HepG2 (cell line): ENCODE results near the gene C19orf73.
A peak's percentile ranks its signal among the peaks of the same experiment; 100 is the strongest.

Source experiments
- CHCHD3 ChIP-seq: sonication (generic); formaldehyde crosslinking; IDR thresholded peaks from 2 replicates; pipeline ENCODE4 v1.8.0; 2022; ENCODE audit warnings: mild to moderate bottlenecking, missing genetic modification reagents, moderate library complexity
- CREM ChIP-seq, 2 experiments: sonication (generic) in 1 of 2; formaldehyde crosslinking in 1 of 2; IDR thresholded peaks; 2 replicates each; pipeline versions ENCODE4 v1.4.0 to v1.6.1; 2016 to 2020; ENCODE audit warnings: antibody characterized with exemption in 1 of 2, mild to moderate bottlenecking in 1 of 2, missing genetic modification reagents in 1 of 2
- CTCF ChIP-seq: sonication (generic); formaldehyde crosslinking; IDR thresholded peaks from 2 replicates; pipeline ENCODE4 v1.5.0; 2020; ENCODE audit warnings: mild to moderate bottlenecking, missing genetic modification reagents, moderate library complexity
- EHMT2 ChIP-seq: fragments of 200-600 bp; sonication (generic); IDR thresholded peaks from 2 replicates; pipeline ENCODE4 v1.7.0; 2017; ENCODE audit warnings: antibody characterized with exemption, low read depth, low read length, borderline replicate concordance
- EZH2 ChIP-seq: conservative IDR thresholded peaks from 2 replicates; pipeline ENCODE4 v1.6.1; 2012; ENCODE audit warnings: mild to moderate bottlenecking, low read depth, low read length, moderate library complexity
- GATAD2A ChIP-seq: IDR thresholded peaks from 2 replicates; pipeline ENCODE4 v1.6.1; 2016
- SETDB1 ChIP-seq: sonication (generic); formaldehyde crosslinking; IDR thresholded peaks from 2 replicates; pipeline ENCODE4 v1.5.1; 2020; ENCODE audit warnings: missing genetic modification reagents, mild to moderate bottlenecking, borderline replicate concordance
- TARDBP ChIP-seq: sonication (generic); formaldehyde crosslinking; IDR thresholded peaks from 2 replicates; pipeline ENCODE4 v1.8.0; 2022; ENCODE audit warnings: mild to moderate bottlenecking, missing genetic modification reagents
- ZC3H4 ChIP-seq: sonication (generic); formaldehyde crosslinking; IDR thresholded peaks from 2 replicates; pipeline ENCODE4 v1.4.0; 2020; ENCODE audit warnings: missing genetic modification reagents, borderline replicate concordance
- ZNF354B ChIP-seq: sonication (generic); formaldehyde crosslinking; IDR thresholded peaks from 2 replicates; pipeline ENCODE4 v1.8.0; 2022; ENCODE audit warnings: mild to moderate bottlenecking, missing genetic modification reagents
- ZNF496 ChIP-seq: sonication (generic); formaldehyde crosslinking; IDR thresholded peaks from 2 replicates; pipeline ENCODE4 v1.8.1; 2023; ENCODE audit warnings: mild to moderate bottlenecking, moderate library complexity, missing genetic modification reagents; ENCODE audit not compliant: insufficient replicate concordance
- ZNF563 ChIP-seq: sonication (generic); formaldehyde crosslinking; IDR thresholded peaks from 2 replicates; pipeline ENCODE4 v1.8.0; 2022; ENCODE audit warnings: mild to moderate bottlenecking, moderate library complexity, missing genetic modification reagents
- TF ChIP-seq, protein P1 (sequence below): sonication (generic); formaldehyde crosslinking; IDR thresholded peaks from 2 replicates; pipeline ENCODE4 v1.8.0; 2022; ENCODE audit warnings: missing genetic modification reagents, mild to moderate bottlenecking, inconsistent platforms, borderline replicate concordance
- TF ChIP-seq, protein P2 (sequence below): sonication (generic); formaldehyde crosslinking; IDR thresholded peaks from 2 replicates; pipeline ENCODE4 v1.4.0; 2020; ENCODE audit warnings: missing genetic modification reagents

GRCh38 chr19:49150106-49150943 lies 31.4 kb upstream of the C19orf73 start:
- TF ChIP-seq CTCF (CRISPR knock-in tag) (peak; percentile 15; the same call in 1 of the 2 replicates), CREM (IDR thresholded peaks at IDR 0.05) (no peak), CREM (CRISPR knock-in tag; IDR thresholded peaks at IDR 0.05) (no peak), TARDBP (no peak), EHMT2 (no peak), GATAD2A (CRISPR knock-in tag) (peak; percentile 10; the same call in 1 of the 2 replicates), EZH2 (no peak), CHCHD3 (CRISPR knock-in tag) (no peak), ZC3H4 (CRISPR knock-in tag) (no peak), ZNF563 (CRISPR knock-in tag) (no peak), ZNF496 (no peak), ZNF354B (no peak), SETDB1 (no peak)
- TF ChIP-seq, protein P1, sequence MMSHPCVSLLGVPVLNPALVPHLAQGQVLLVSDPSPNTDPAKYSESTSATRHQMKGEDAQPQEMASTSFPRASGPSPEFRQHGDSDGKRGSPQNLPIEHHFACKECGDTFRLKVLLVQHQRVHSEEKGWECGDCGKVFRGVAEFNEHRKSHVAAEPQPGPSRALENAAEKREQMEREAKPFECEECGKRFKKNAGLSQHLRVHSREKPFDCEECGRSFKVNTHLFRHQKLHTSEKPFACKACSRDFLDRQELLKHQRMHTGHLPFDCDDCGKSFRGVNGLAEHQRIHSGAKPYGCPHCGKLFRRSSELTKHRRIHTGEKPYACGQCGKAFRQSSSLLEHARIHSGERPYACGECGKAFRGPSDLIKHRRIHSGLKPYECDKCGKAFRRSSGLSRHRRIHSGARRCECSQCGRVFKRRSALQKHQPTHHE: no peak
- TF ChIP-seq, protein P2, sequence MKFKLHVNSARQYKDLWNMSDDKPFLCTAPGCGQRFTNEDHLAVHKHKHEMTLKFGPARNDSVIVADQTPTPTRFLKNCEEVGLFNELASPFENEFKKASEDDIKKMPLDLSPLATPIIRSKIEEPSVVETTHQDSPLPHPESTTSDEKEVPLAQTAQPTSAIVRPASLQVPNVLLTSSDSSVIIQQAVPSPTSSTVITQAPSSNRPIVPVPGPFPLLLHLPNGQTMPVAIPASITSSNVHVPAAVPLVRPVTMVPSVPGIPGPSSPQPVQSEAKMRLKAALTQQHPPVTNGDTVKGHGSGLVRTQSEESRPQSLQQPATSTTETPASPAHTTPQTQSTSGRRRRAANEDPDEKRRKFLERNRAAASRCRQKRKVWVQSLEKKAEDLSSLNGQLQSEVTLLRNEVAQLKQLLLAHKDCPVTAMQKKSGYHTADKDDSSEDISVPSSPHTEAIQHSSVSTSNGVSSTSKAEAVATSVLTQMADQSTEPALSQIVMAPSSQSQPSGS (CRISPR knock-in tag): no peak; the same call in 1 of the 2 replicates
